ENCODE results near the gene SESN3. TPM values are rescaled to one million over a fixed set of nuclear protein-coding genes. Genes with fewer than 3 reads are reported as not detected.

The SESN3 gene
- total RNA-seq, 1 experiment from 2014 or later, result 1.4 TPM

GRCh38 chr11:95150956-95151684 lies 79.9 kb downstream of the SESN3 start:
- intact Hi-C loops (cut with micrococcal nuclease; ENCODE audit: unreplicated experiment), result loop anchor here (1.0 to 10.0 kb wide), 4 partner anchors 82 to 615 kb away; partner anchors contain the start of genes CWC15 and KDM4D

More at GRCh38 chr11:95150956-95151684, 79.9 kb downstream of the SESN3 start:
- peak overlapping the region; percentile 70 for H3K27ac ChIP-seq (ENCODE audit: low read length)
- no TSS peak for BruUV-seq (replicated peaks)
- H3K4me3 ChIP-seq (ENCODE audit: low read depth in 2 of 2, low read length in 2 of 2), result peak overlapping the region; percentile 57 to 70
- TF ChIP-seq REST (IDR thresholded peaks at IDR 0.05; ENCODE audit: insufficient read depth in 1 of 2, low read depth in 2 of 2, low read length in 1 of 2), result no peak; a peak in 1 of 4 replicates
- TF ChIP-seq CTCF (IDR thresholded peaks at IDR 0.05), result peak; percentile 97
- TF ChIP-seq SIN3A (IDR thresholded peaks at IDR 0.05; ENCODE audit: borderline replicate concordance, insufficient read depth, low read depth, low read length), result no peak
- TF ChIP-seq POLR2AphosphoS5 (IDR thresholded peaks at IDR 0.05; ENCODE audit: low read depth, low read length), result no peak; the same call in 1 of the 2 replicates
- TF ChIP-seq TCF7L2 (IDR thresholded peaks at IDR 0.05; ENCODE audit: low read depth, low read length), result peak; percentile 65
- H3K9me3 ChIP-seq (ENCODE audit: control insufficient read depth, insufficient read depth, low read depth, low read length), result no peaks in the 10 kb centered on the region
- POLR2A ChIA-PET, result no interaction called here
- H3K4me1 ChIP-seq (ENCODE audit: control insufficient read depth, insufficient read depth, low read length), result peaks cover 23% of the 10 kb centered on the region
- CTCF ChIA-PET, result interaction anchor here (0.7 to 1.3 kb wide), 5 partner anchors 9 to 614 kb away, joined by 3 to 9 read pairs (median 4); no protein-coding TSS in a partner anchor
- no peaks in the 10 kb centered on the region for H3K36me3 ChIP-seq (ENCODE audit: control insufficient read depth, insufficient read depth, low read length)
- ATAC-seq (peak; percentile 89), DNase-seq (ENCODE audit: low read depth, low spot score) (peak; percentile 86)
- in situ Hi-C loops (cut with HindIII; ENCODE audit: low pct_unique_long_range_greater_than_20kb, low sequenced_read_pairs), result no loop called here
- H3K27me3 ChIP-seq (ENCODE audit: control insufficient read depth, insufficient read depth, low read length), result no peaks in the 10 kb centered on the region
